Progenitor cell of endocrine pancreas (in vitro differentiated cells): Measurements from ENCODE around the gene GRAMD4. TPM values are rescaled to one million over a fixed set of nuclear protein-coding genes. Genes with fewer than 3 reads are reported as not detected.

Experiments
- DNase-seq: peaks from one replicate; pipeline ENCODE4 v3.0.0; 2021; ENCODE audit warnings: low spot score; ENCODE audit not compliant: unreplicated experiment
- H3K27ac Mint-ChIP-seq: 2 replicates; pipeline ENCODE4 v1.8.0; 2021; ENCODE audit warnings: mild to moderate bottlenecking, moderate library complexity, mixed read lengths
- H3K27me3 Mint-ChIP-seq: 2 replicates; pipeline ENCODE4 v1.8.0; 2021; ENCODE audit warnings: mixed read lengths
- H3K36me3 Mint-ChIP-seq: 2 replicates; pipeline ENCODE4 v1.8.0; 2022; ENCODE audit warnings: mixed read lengths; ENCODE audit not compliant: insufficient read depth
- H3K4me1 Mint-ChIP-seq: 2 replicates; pipeline ENCODE4 v1.8.0; 2021; ENCODE audit warnings: low read depth, mixed read lengths
- H3K4me3 Mint-ChIP-seq: 2 replicates; pipeline ENCODE4 v1.8.0; 2021; ENCODE audit warnings: low read depth, mild to moderate bottlenecking, moderate library complexity, mixed read lengths
- H3K9me3 Mint-ChIP-seq: 2 replicates; pipeline ENCODE4 v1.8.0; 2021; ENCODE audit warnings: low read depth, mixed read lengths
- CTCF ChIP-seq: fragments of 200-600 bp; sonication (generic); IDR thresholded peaks from one replicate; pipeline ENCODE4 v1.5.0; 2021; ENCODE audit warnings: antibody characterized with exemption, mild to moderate bottlenecking; ENCODE audit not compliant: unreplicated experiment
- total RNA-seq: library from RNA; stranded (reverse); gene quantifications from 2 replicates; pipeline ENCODE4 v1.2.1, GENCODE V29; 2021

Gene GRAMD4
- total RNA-seq, 1 donor from 2014 or later: 68.8 TPM

- no peak overlapping the region for H3K4me3 Mint-ChIP-seq
- H3K9me3 Mint-ChIP-seq: no peaks in the 10 kb centered on the region
- H3K36me3 Mint-ChIP-seq: peaks cover 8% of the 10 kb centered on the region
- no peak for DNase-seq
- no peak for TF ChIP-seq CTCF
- H3K4me1 Mint-ChIP-seq: peaks cover 5% of the 10 kb centered on the region
- no peak overlapping the region for H3K27ac Mint-ChIP-seq
- H3K27me3 Mint-ChIP-seq: no peaks in the 10 kb centered on the region
Observed at GRCh38 chr22:46725096-46725495, 104.9 kb downstream of the GRAMD4 start.

- no peaks in the 10 kb centered on the region for H3K9me3 Mint-ChIP-seq
- peaks cover 5% of the 10 kb centered on the region for H3K4me1 Mint-ChIP-seq
- no peaks in the 10 kb centered on the region for H3K27me3 Mint-ChIP-seq
- no peak overlapping the region for H3K27ac Mint-ChIP-seq
- TF ChIP-seq CTCF: no peak
- no peak overlapping the region for H3K4me3 Mint-ChIP-seq
- no peak for DNase-seq
- peaks cover 6% of the 10 kb centered on the region for H3K36me3 Mint-ChIP-seq
Observed at GRCh38 chr22:46726066-46726985, 106.1 kb downstream of the GRAMD4 start.

GRCh38 chr22:46726986-46727317, 106.8 kb downstream of the GRAMD4 start:
- Mint-ChIP-seq H3K9me3 (no peaks in the 10 kb centered on the region), H3K4me1 (peaks cover 11% of the 10 kb centered on the region), H3K36me3 (peaks cover 11% of the 10 kb centered on the region)

GRCh38 chr22:46727813-46728364, 107.7 kb downstream of the GRAMD4 start:
- no peak for DNase-seq
- no peak for TF ChIP-seq CTCF

More at GRCh38 chr22:46726986-46727317, 106.8 kb downstream of the GRAMD4 start:
- H3K27ac Mint-ChIP-seq: no peak overlapping the region
- TF ChIP-seq CTCF: no peak
- no peak overlapping the region for H3K4me3 Mint-ChIP-seq
- DNase-seq: no peak
- H3K27me3 Mint-ChIP-seq: no peaks in the 10 kb centered on the region

GRCh38 chr22:46728470-46728869, 108.3 kb downstream of the GRAMD4 start:
- Mint-ChIP-seq H3K9me3 (no peaks in the 10 kb centered on the region), H3K36me3 (peaks cover 10% of the 10 kb centered on the region), H3K4me1 (peaks cover 11% of the 10 kb centered on the region), H3K27me3 (no peaks in the 10 kb centered on the region), H3K27ac (no peak overlapping the region), H3K4me3 (no peak overlapping the region)
- no peak for TF ChIP-seq CTCF
- DNase-seq: no peak

More at GRCh38 chr22:46727813-46728364, 107.7 kb downstream of the GRAMD4 start:
- Mint-ChIP-seq H3K9me3 (no peaks in the 10 kb centered on the region), H3K36me3 (peaks cover 10% of the 10 kb centered on the region), H3K27ac (no peak overlapping the region), H3K4me1 (peaks cover 11% of the 10 kb centered on the region), H3K27me3 (no peaks in the 10 kb centered on the region), H3K4me3 (no peak overlapping the region)

Other genes starting within 250 kb of the GRAMD4 start
- 20.9 and 21.0 TPM in 2 replicates for gene CELSR1, start 82.8 kb upstream of the GRAMD4 start, total RNA-seq
- 59.2 and 62.0 TPM in 2 replicates for gene CERK, start 117.9 kb downstream of the GRAMD4 start, total RNA-seq
- 23.2 and 24.2 TPM in 2 replicates for gene TBC1D22A, start 142.3 kb downstream of the GRAMD4 start, total RNA-seq